GM12874 (cell line): ENCODE measurements around the gene CFAP126.

ENCODE experiments used
- TF ChIP-seq, protein P1 (sequence below): IDR thresholded peaks from 2 replicates; pipeline ENCODE4 v1.5.1; 2011; ENCODE audit warnings: low read depth, mild to moderate bottlenecking, control low read depth, low read length, moderate library complexity; ENCODE audit not compliant: insufficient read depth

CFAP126 gene

DNA sequence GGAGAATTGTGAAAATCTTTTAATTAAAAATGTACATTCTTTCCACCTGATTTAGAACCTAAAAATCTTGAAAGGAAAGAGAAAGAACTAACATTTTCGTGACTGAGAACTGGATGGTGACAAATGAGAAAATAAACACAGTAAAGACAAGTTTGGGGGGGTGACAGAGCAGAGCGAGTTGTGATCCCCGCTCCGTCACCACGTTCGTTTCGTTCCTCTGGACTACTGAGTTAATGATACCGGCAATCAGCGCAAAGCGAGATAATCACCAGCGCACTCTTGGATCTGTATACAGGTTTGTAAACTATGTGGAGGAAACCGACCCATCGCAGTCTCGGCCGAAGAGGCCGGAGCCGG, 31.2 kb upstream of the CFAP126 start:
- TF ChIP-seq, protein P1, sequence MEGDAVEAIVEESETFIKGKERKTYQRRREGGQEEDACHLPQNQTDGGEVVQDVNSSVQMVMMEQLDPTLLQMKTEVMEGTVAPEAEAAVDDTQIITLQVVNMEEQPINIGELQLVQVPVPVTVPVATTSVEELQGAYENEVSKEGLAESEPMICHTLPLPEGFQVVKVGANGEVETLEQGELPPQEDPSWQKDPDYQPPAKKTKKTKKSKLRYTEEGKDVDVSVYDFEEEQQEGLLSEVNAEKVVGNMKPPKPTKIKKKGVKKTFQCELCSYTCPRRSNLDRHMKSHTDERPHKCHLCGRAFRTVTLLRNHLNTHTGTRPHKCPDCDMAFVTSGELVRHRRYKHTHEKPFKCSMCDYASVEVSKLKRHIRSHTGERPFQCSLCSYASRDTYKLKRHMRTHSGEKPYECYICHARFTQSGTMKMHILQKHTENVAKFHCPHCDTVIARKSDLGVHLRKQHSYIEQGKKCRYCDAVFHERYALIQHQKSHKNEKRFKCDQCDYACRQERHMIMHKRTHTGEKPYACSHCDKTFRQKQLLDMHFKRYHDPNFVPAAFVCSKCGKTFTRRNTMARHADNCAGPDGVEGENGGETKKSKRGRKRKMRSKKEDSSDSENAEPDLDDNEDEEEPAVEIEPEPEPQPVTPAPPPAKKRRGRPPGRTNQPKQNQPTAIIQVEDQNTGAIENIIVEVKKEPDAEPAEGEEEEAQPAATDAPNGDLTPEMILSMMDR, result no peak

DNA sequence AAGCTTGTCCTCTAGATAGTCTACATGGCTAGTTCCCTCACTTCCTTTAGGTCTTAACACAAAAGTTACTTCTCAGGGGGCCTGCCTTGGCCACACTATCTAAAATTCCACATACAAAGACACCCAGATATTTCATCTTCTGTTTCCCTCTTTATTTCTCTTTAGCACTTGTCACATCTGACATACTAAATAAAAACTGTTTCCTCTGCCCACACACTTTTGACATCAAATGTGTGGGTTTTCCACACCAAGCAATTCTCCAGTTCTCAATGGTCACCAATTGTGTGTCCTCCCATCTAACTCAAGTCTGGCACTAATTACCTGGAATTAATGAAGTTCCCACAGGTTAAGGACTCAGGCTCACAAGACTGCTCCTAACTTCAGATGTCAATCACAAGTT, 25.5 kb upstream of the CFAP126 start:
- TF ChIP-seq, protein P1, result no peak

DNA sequence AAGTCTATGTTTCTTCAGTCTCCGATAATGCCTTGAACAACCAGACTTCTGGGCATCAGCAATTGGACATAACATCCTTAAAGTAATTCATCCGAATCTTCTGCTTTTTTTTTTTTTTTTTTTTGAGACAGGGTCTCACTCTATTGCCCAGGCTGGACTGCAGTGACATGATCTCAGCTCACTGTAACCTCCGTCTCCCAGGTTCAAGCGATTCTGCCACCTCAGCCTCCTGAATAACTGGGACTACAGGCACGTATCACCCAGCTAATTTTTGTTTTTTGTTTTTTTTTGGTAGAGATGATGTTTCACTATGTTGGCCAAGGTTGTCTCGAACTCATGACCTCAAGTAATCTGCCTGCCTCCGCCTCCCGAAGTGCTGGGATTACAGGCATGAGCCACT, 23.9 kb upstream of the CFAP126 start:
- TF ChIP-seq, protein P1, result no peak

DNA sequence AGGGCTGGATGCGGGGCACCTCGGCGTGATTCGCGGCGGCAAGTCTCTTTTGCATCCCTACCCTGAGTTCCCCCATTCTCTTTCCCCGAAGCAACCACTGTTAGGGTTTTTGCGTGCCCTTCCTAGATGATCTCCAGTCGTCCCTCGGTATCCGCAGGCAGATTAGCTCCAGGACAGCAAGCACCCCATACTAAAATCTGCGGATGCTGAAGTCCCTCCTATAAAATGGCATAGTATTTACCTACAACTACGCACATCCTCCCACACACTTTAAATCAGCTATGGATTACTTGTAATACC, 22.8 kb upstream of the CFAP126 start:
- TF ChIP-seq, protein P1, result no peak

DNA sequence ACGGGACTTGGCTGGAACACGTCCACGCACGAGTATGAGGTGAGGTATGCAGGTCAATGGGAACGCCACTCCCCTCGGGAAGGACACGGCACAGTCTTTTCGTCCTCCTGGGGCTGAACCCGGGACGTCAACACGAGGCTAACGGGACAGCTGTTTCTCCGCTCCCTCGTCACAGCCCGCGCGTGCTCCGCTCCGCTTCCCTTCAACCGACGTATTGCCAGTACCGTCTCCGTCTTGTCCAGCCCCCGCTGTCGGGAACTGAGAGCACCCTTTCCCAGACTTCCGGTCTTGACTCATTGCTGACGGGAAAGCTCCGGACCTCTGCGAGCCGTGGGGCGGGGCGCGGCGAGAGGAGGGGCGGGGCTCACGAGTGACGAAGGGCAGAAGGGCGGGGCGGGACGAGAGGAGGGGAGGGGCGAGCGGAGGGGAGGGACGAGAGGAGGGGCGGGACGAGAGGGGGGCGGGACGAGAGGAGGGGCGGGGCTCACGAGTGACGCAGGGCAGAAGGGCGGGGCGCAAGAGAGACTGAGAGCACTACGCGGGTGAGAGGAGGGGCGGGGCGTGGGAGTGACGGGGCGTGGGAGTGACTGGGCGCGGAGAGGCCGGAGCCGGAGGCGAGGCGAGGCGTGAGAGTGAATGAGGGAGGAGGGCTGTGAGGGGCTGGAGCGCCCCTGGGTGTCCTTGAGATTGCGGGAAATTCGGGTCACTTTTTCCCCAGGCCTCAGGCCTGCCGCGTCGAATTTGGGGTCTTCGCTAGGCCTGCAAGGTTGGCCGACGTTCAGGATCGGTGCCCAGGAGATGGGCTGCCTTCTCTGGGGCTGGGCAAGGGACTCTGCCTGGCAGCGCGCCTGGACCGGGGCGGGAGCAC, 22.2 kb upstream of the CFAP126 start:
- TF ChIP-seq, protein P1, result no peak

DNA sequence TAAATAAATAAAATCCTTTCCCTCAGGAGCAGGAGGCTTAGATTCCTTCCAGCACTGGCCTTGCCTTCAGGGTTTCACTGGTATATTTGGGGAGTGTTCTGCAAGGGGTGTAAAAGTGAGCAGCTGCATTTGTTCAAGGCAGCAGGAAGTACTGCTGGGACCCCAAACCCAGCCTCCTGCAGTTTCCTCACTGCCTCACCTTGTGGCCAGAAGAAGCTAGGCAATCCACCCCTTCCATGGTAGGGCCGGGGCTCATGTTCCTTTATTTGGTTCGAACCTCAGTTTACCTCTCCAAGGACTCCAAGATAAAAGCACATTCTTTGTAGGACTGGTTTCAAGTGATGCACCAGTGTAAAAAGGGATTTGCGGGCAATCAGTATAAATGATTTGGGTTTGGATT, 21.0 kb upstream of the CFAP126 start:
- TF ChIP-seq, protein P1, result no peak

DNA sequence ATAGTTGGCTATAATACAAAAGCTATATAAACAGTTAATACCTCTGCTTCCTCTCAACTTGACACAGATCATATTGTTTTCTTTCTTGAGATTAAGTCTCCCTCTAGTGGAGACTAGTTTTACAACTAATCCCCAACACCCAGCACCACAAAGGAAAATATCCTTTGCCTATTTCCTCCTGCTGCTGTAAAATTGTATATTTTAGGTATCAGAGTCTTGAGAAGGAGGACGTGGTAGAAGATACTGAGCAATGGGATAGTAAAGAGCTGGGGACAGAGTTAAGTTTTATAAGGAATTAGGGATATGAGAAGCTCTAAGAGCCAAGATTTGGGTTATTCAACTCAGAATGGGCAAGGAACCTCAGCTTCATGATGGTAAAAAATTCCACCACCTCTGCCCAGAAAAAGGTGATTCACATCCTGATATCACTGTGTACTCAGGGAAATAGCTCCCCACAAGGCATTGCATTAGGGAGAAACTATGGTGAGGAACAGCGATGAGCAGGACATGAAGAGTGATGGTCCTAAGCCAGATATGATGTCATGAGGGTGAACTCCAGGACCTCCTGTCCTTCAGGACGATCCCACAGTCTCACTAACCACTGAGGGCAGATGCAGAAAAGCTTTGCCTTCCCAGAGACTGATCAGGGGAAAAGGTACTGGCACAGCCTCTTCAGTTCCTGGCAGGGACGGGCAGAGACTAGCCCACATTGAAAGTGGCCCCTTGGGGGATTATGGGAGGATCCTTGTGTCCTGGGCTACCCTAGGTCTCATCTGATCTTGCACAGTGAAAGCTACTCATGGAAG, 14.7 kb upstream of the CFAP126 start:
- TF ChIP-seq, protein P1, result peak; percentile 31; the same call in 1 of the 2 replicates
